Fibroblast of skin of left quadriceps (primary cell): ENCODE measurements around the gene FNBP1L.

Source experiments
- DNase-seq, 2 experiments: peaks; one replicate each; pipeline ENCODE4 v3.0.0-alpha.2; 2013; ENCODE audit warnings: low read depth in 2 of 2

The FNBP1L gene

GRCh38 chr1:93447481-93448291 is at the start of gene FNBP1L:
FNBP1L (plus strand) TSS chr1:93448118; CDS start chr1:93448282, 164 bp downstream.
- DNase-seq: peak; percentile 46 to 54

- DNase-seq: no peak
Observed at GRCh38 chr1:93399781-93400180, 48.1 kb upstream of the FNBP1L start.

- DNase-seq: no peak
Observed at GRCh38 chr1:93408203-93408602, 39.7 kb upstream of the FNBP1L start.

GRCh38 chr1:93411000-93411399 is 36.9 kb upstream of the FNBP1L start:
- no peak for DNase-seq

GRCh38 chr1:93414749-93415148 is 33.2 kb upstream of the FNBP1L start:
- no peak for DNase-seq

GRCh38 chr1:93415296-93415695 is 32.6 kb upstream of the FNBP1L start:
- no peak for DNase-seq

- no peak for DNase-seq
Observed at GRCh38 chr1:93416183-93416582, 31.7 kb upstream of the FNBP1L start.

- DNase-seq: no peak
Observed at GRCh38 chr1:93419344-93419743, 28.6 kb upstream of the FNBP1L start.

- no peak for DNase-seq
Observed at GRCh38 chr1:93420400-93420799, 27.5 kb upstream of the FNBP1L start.

GRCh38 chr1:93426181-93426580 is 21.7 kb upstream of the FNBP1L start:
- no peak for DNase-seq

- DNase-seq: no peak
Observed at GRCh38 chr1:93427656-93428055, 20.3 kb upstream of the FNBP1L start.

- DNase-seq: no peak
Observed at GRCh38 chr1:93433407-93433961, 14.4 kb upstream of the FNBP1L start.

- no peak for DNase-seq
Observed at GRCh38 chr1:93434088-93434487, 13.8 kb upstream of the FNBP1L start.

- DNase-seq: no peak
Observed at GRCh38 chr1:93434987-93435386, 12.9 kb upstream of the FNBP1L start.

- no peak for DNase-seq
Observed at GRCh38 chr1:93435443-93435842, 12.5 kb upstream of the FNBP1L start.

- no peak for DNase-seq
Observed at GRCh38 chr1:93436496-93436895, 11.4 kb upstream of the FNBP1L start.

- peak in 1 of 2 experiments; percentile 29 for DNase-seq
Observed at GRCh38 chr1:93437976-93438605, 9.8 kb upstream of the FNBP1L start.

- DNase-seq: no peak
Observed at GRCh38 chr1:93438716-93439115, 9.2 kb upstream of the FNBP1L start.

GRCh38 chr1:93440272-93440671 is 7.6 kb upstream of the FNBP1L start:
- no peak for DNase-seq

- no peak for DNase-seq
Observed at GRCh38 chr1:93440706-93441105, 7.2 kb upstream of the FNBP1L start.

GRCh38 chr1:93441589-93441988 is 6.3 kb upstream of the FNBP1L start:
- DNase-seq: no peak

- no peak for DNase-seq
Observed at GRCh38 chr1:93442008-93442666, 5.8 kb upstream of the FNBP1L start.
